ENCODE measurements around the gene PPP1R1C.

Gene PPP1R1C

GRCh38 chr2:181946444-181947127 is 39.1 kb upstream of the PPP1R1C start:
- Histone ChIP-seq H3K27ac (no peak overlapping the region), H3K27me3 (no peaks in the 10 kb centered on the region), H3K9me3 (no peaks in the 10 kb centered on the region), H3K36me3 (no peaks in the 10 kb centered on the region), H3K4me3 (no peak overlapping the region), H3K4me1 (peaks cover 0 to 4% (median 0%) of the 10 kb centered on the region in 4 donors)
- intact Hi-C loops (cut with DNase I; ENCODE audit: low total_unique reads), result no loop called here
- TF ChIP-seq CTCF (IDR thresholded peaks at IDR 0.05), result no peak
- DNase-seq, result no peak

GRCh38 chr2:181947273-181947672 is 38.4 kb upstream of the PPP1R1C start:
- Histone ChIP-seq H3K36me3 (no peaks in the 10 kb centered on the region), H3K27me3 (no peaks in the 10 kb centered on the region), H3K27ac (no peak overlapping the region), H3K4me3 (no peak overlapping the region), H3K9me3 (no peaks in the 10 kb centered on the region), H3K4me1 (peaks cover 0 to 4% (median 0%) of the 10 kb centered on the region in 4 donors)
- no peak for TF ChIP-seq CTCF (IDR thresholded peaks at IDR 0.05)
- DNase-seq, result no peak
- intact Hi-C loops (cut with DNase I; ENCODE audit: low total_unique reads), result no loop called here

DNA sequence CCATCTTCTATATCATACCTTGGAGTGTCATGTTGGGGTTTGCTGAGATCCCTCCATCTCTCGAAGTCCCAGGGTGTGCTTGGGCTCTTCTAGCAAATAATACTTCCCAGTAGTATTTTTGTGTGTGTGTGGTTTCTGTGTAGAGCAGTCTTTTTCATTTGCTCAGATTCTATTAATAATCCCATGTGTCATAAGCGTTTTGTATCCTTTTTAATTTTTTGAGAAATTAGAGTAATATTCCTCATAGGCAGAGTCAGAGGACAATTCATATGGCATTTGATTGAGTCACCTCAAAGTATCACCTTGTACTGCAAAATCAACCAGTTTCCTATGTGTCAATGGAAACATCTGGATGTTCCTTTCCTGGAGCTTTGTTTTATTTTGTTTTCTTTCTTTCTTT is 37.4 kb upstream of the PPP1R1C start:
- Histone ChIP-seq H3K27ac (no peak overlapping the region), H3K36me3 (no peaks in the 10 kb centered on the region), H3K4me1 (peaks cover 0 to 4% (median 0%) of the 10 kb centered on the region in 4 donors), H3K4me3 (no peak overlapping the region), H3K27me3 (no peaks in the 10 kb centered on the region), H3K9me3 (no peaks in the 10 kb centered on the region)
- no peak for DNase-seq
- intact Hi-C loops (cut with DNase I; ENCODE audit: low total_unique reads), result no loop called here
- no peak for TF ChIP-seq CTCF (IDR thresholded peaks at IDR 0.05)

DNA sequence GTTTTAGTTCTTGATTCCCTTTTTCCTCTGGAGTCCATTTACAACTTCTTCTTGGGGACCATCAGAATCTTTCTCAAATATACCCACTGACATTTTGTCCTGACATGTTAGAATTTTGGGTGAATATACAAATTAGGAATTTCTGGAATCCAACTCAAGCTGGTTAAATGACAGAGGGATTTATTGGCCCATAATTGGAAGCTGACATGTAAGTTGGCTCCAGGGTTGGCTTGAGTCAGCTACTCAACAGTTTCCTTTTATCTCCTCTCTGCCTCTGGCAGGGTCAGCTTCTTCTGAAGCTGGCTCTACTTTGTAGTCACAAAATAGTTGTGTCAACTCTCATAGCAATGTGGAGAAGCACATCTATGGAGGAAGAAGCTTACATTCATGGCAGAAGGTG is 36.6 kb upstream of the PPP1R1C start:
- Histone ChIP-seq H3K4me3 (no peak overlapping the region), H3K36me3 (no peaks in the 10 kb centered on the region), H3K27me3 (no peaks in the 10 kb centered on the region), H3K27ac (no peak overlapping the region), H3K4me1 (peaks cover 0 to 4% (median 0%) of the 10 kb centered on the region in 4 donors), H3K9me3 (no peaks in the 10 kb centered on the region)
- intact Hi-C loops (cut with DNase I; ENCODE audit: low total_unique reads), result no loop called here
- TF ChIP-seq CTCF (IDR thresholded peaks at IDR 0.05), result no peak
- DNase-seq, result no peak

DNA sequence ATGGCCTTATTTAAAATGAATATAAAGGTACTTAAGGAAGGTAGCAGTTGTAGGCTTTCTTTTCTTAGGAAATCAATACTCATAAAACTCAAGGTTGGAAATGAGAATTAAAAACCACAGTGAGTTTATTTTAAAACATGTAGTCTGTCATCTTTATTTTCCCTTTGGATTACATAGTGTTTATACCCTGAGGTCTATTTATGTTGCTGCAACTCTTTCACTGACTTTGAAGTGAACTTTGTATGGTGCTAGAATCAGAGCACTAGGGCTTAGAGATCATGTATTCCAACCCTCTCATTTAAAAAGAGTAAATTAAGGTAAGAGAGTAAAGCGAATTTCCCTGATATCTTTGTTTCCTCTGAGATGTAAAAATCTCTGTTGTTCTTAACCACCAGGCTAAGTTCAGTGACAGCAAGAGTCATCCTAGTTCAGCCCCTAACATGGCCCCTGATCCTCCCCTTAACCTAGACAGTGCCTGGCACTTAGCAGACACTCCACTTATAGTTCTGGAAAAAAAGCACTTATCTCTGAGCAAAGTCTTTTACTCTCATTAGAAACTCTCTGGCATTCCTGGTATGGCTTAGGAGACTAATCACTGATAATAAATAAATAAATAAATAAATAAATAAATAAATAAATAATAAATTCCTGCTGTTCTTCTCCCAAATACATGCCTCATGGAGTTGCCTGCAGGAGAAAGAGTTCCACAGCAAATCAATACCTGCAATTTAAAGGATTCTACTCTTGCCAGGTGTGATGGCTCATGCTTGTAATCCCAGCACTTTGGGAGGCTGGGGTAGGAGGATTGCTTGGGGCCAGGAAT is 33.0 kb upstream of the PPP1R1C start:
- DNase-seq, result no peak
- Histone ChIP-seq H3K9me3 (no peaks in the 10 kb centered on the region), H3K36me3 (no peaks in the 10 kb centered on the region), H3K4me1 (peaks cover 0 to 11% (median 0%) of the 10 kb centered on the region in 4 donors), H3K4me3 (no peak overlapping the region), H3K27me3 (no peaks in the 10 kb centered on the region), H3K27ac (no peak overlapping the region)
- intact Hi-C loops (cut with DNase I; ENCODE audit: low total_unique reads), result loop anchor here (5.0 kb wide), 1 partner anchor 210 kb away; no protein-coding TSS in a partner anchor
- TF ChIP-seq CTCF (IDR thresholded peaks at IDR 0.05), result no peak

All from tibial artery (tissue), 4 donors.